H1 (cell line): Measurements from ENCODE around the gene FGF14. TPM values are rescaled to one million over a fixed set of nuclear protein-coding genes. Genes with fewer than 3 reads are reported as not detected.

ENCODE experiments used
- CTCF ChIA-PET: fragments of 300-600 bp; sonication (Branson Sonifier 250); formaldehyde crosslinking; loops from one replicate; lab custom pipeline; 2021; ENCODE audit not compliant: partially characterized antibody; lab: Charles Lee
- POLR2A ChIA-PET: fragments of 300-600 bp; sonication (Branson Sonifier 250); formaldehyde crosslinking; loops from one replicate; lab custom pipeline; 2021; ENCODE audit warnings: inconsistent platforms; ENCODE audit not compliant: partially characterized antibody; lab: Charles Lee
- DNase-seq, 2 experiments: peaks; one replicate each; pipeline versions ENCODE4 v3.0.0 to v3.0.0-alpha.2; 2010 to 2022; ENCODE audit warnings: low spot score in 2 of 2, low read depth in 1 of 2, mixed read lengths in 1 of 2
- FAIRE-seq: peaks from 2 replicates; lab custom pipeline; 2011; peaks lifted over from hg19 to GRCh38; lab: Jason Lieb, UNC
- H2AFZ ChIP-seq: 2 replicates; pipeline ENCODE4 v1.8.1; 2012; ENCODE audit warnings: low read length, inconsistent platforms
- H2AK5ac ChIP-seq: 2 replicates; pipeline ENCODE4 v1.6.1; 2013; ENCODE audit warnings: low read depth, low read length
- H2BK120ac ChIP-seq: replicated peaks from 2 replicates; pipeline ENCODE3; 2013; ENCODE audit warnings: low read depth, low read length, inconsistent platforms
- H2BK12ac ChIP-seq: 2 replicates; pipeline ENCODE4 v1.6.1; 2013; ENCODE audit warnings: low read depth, low read length
- H2BK15ac ChIP-seq: 2 replicates; pipeline ENCODE4 v1.6.1; 2013; ENCODE audit warnings: low read length
- H2BK20ac ChIP-seq: 2 replicates; pipeline ENCODE4 v1.6.1; 2013; ENCODE audit warnings: low read length
- H2BK5ac ChIP-seq: 2 replicates; pipeline ENCODE4 v1.6.1; 2013; ENCODE audit warnings: low read depth, low read length
- H3K14ac ChIP-seq: 2 replicates; pipeline ENCODE4 v1.6.1; 2013; ENCODE audit warnings: inconsistent platforms; ENCODE audit not compliant: insufficient read length
- H3K18ac ChIP-seq: 2 replicates; pipeline ENCODE4 v1.6.1; 2013; ENCODE audit warnings: low read length; ENCODE audit errors: extremely low read depth
- H3K23ac ChIP-seq: 2 replicates; pipeline ENCODE4 v1.6.1; 2013; ENCODE audit warnings: inconsistent platforms; ENCODE audit not compliant: insufficient read length
- H3K23me2 ChIP-seq: 2 replicates; pipeline ENCODE4 v1.6.1; 2013; ENCODE audit warnings: low read depth, low read length
- H3K27ac ChIP-seq: 2 replicates; pipeline ENCODE4 v1.6.1; 2011; ENCODE audit warnings: low read depth, low read length, inconsistent platforms
- H3K27me3 ChIP-seq, 4 experiments: replicated peaks in 1 of 4; 1 replicate in 1 of 4; 2 replicates in 3 of 4; pipeline versions ENCODE4 v1.6.1 to v1.8.1; 2011 to 2013; ENCODE audit warnings: low read length in 3 of 4, mild to moderate bottlenecking in 3 of 4, inconsistent platforms in 2 of 4, mixed read lengths in 2 of 4, moderate library complexity in 1 of 4; ENCODE audit not compliant: control insufficient read depth in 3 of 4, insufficient read depth in 3 of 4; ENCODE audit errors: extremely low read depth in 1 of 4
- H3K36me3 ChIP-seq, 4 experiments: 2 replicates each; pipeline versions ENCODE4 v1.6.1 to v1.8.1; 2011 to 2013; ENCODE audit warnings: mild to moderate bottlenecking in 4 of 4, low read length in 3 of 4, moderate library complexity in 2 of 4, control low read depth in 1 of 4, inconsistent platforms in 1 of 4; ENCODE audit not compliant: insufficient read depth in 4 of 4, control insufficient read depth in 2 of 4
- H3K4ac ChIP-seq: replicated peaks from 2 replicates; pipeline ENCODE3; 2013; ENCODE audit warnings: low read length, low read depth, mixed read lengths, inconsistent platforms; ENCODE audit not compliant: insufficient read length
- H3K4me1 ChIP-seq, 4 experiments: replicated peaks in 1 of 4; 1 replicate in 1 of 4; 2 replicates in 3 of 4; pipeline versions ENCODE4 v1.6.1 to v1.8.1; 2011 to 2013; ENCODE audit warnings: low read length in 3 of 4, inconsistent platforms in 2 of 4, mixed read lengths in 1 of 4; ENCODE audit not compliant: insufficient read depth in 4 of 4, control insufficient read depth in 3 of 4
- H3K4me2 ChIP-seq, 2 experiments: 2 replicates each; pipeline versions ENCODE4 v1.6.1 to v1.8.1; 2011 to 2013; ENCODE audit warnings: low read depth in 2 of 2, low read length in 2 of 2, control low read depth in 1 of 2, inconsistent platforms in 1 of 2, mild to moderate bottlenecking in 1 of 2; ENCODE audit not compliant: insufficient read depth in 1 of 2
- H3K4me3 ChIP-seq, 4 experiments: fragments of 200-600, 300-600 bp in 1 of 4; sonication (generic), shearing (Covaris generic), sonication (Bioruptor Twin) in 1 of 4; 2 replicates each; pipeline versions ENCODE4 v1.5.1 to v1.8.1; 2011 to 2016; ENCODE audit warnings: low read length in 4 of 4, low read depth in 3 of 4, control low read depth in 2 of 4, inconsistent platforms in 2 of 4, mild to moderate bottlenecking in 2 of 4, mixed read lengths in 1 of 4, moderate library complexity in 1 of 4; ENCODE audit not compliant: insufficient read depth in 2 of 4; ENCODE audit errors: extremely low read depth in 1 of 4
- H3K56ac ChIP-seq: replicated peaks from 2 replicates; pipeline ENCODE3; 2013; ENCODE audit warnings: low read depth, mild to moderate bottlenecking, mixed read lengths, low read length, inconsistent platforms; ENCODE audit not compliant: insufficient read length
- H3K79me1 ChIP-seq: 2 replicates; pipeline ENCODE4 v1.6.1; 2013; ENCODE audit warnings: low read depth, low read length, control low read depth
- H3K79me2 ChIP-seq, 2 experiments: 2 replicates each; pipeline versions ENCODE4 v1.6.1 to v1.8.1; 2012 to 2013; ENCODE audit warnings: low read length in 2 of 2, mild to moderate bottlenecking in 2 of 2, inconsistent platforms in 1 of 2; ENCODE audit not compliant: insufficient read depth in 2 of 2, control insufficient read depth in 1 of 2
- H3K9ac ChIP-seq, 4 experiments: replicated peaks in 1 of 4; 1 replicate in 1 of 4; 2 replicates in 3 of 4; pipeline versions ENCODE4 v1.6.1 to v1.8.1; 2011 to 2013; ENCODE audit warnings: low read depth in 3 of 4, low read length in 3 of 4, control low read depth in 2 of 4, mild to moderate bottlenecking in 2 of 4, moderate library complexity in 2 of 4, inconsistent platforms in 1 of 4; ENCODE audit errors: extremely low read depth in 1 of 4
- H3K9me3 ChIP-seq, 2 experiments: 2 replicates each; pipeline versions ENCODE4 v1.6.1 to v1.8.1; 2012 to 2013; ENCODE audit warnings: mild to moderate bottlenecking in 2 of 2, moderate library complexity in 2 of 2, control low read depth in 1 of 2, inconsistent platforms in 1 of 2, low read depth in 1 of 2, low read length in 1 of 2, mixed read lengths in 1 of 2; ENCODE audit not compliant: insufficient read depth in 2 of 2
- H4K20me1 ChIP-seq, 2 experiments: replicated peaks in 1 of 2; 2 replicates each; pipeline versions ENCODE3 to v1.8.1; 2011 to 2013; ENCODE audit warnings: inconsistent platforms in 2 of 2, low read length in 2 of 2, mild to moderate bottlenecking in 1 of 2; ENCODE audit not compliant: insufficient read depth in 2 of 2, control insufficient read depth in 1 of 2
- H4K5ac ChIP-seq: 2 replicates; pipeline ENCODE4 v1.6.1; 2013; ENCODE audit warnings: low read length, low read depth, mixed read lengths, inconsistent platforms; ENCODE audit not compliant: insufficient read length
- H4K8ac ChIP-seq: 2 replicates; pipeline ENCODE4 v1.8.0; 2013; ENCODE audit warnings: mild to moderate bottlenecking, moderate library complexity, low read length, inconsistent platforms; ENCODE audit not compliant: insufficient read depth; ENCODE audit errors: extremely low read depth
- H4K91ac ChIP-seq: replicated peaks from 2 replicates; pipeline ENCODE3; 2013; ENCODE audit warnings: low read length, mixed read lengths, inconsistent platforms; ENCODE audit not compliant: insufficient read length
- WGBS, 2 experiments: shearing (Covaris generic) in 1 of 2; methylation state at CpG; one replicate each; pipeline versions ENCODE4 v1.1.6 to v1.1.7; 2013 to 2015; ENCODE audit warnings: low lambda C conversion rate in 2 of 2, mixed read lengths in 2 of 2, inconsistent platforms in 1 of 2, low coverage in 1 of 2, missing lambda C conversion rate in 1 of 2; ENCODE audit not compliant: insufficient replicate concordance in 2 of 2, insufficient coverage in 1 of 2, insufficient read length in 1 of 2; ENCODE audit errors: extremely low coverage in 1 of 2, missing lambda C conversion rate in 1 of 2; 5-methylcytosine and 5-hydroxymethylcytosine counted together
- polyA plus RNA-seq, 7 experiments: library from polyadenylated mRNA; depleted of rRNA in 3 of 7; stranded (reverse) in 5 of 7; unstranded in 2 of 7; fragments of >200 nt in 5 of 7; fragments of 200-250 nt in 2 of 7; gene quantifications; 1 replicate in 5 of 7; 2 replicates in 1 of 7; 4 replicates in 1 of 7; pipeline versions ENCODE4 v1.2.1 to v1.2.3, GENCODE V29; 2011 to 2013; ENCODE audit warnings: missing spikeins in 2 of 7, mixed read lengths in 2 of 7
- total RNA-seq: library from RNA; stranded (reverse); fragmentation: NEBNext Ultra II Directional; extraction: Animal tissue kit (Norgen Biotek cat#: 25700); gene quantifications from 2 replicates; pipeline ENCODE4 v1.2.1, GENCODE V29; 2021

FGF14 gene
- total and polyA plus RNA-seq, 2 of the 8 experiments (the other 6 are each of a cell fraction or from before 2014, with no cell fraction given), result 0.05 to 0.58 TPM

DNA sequence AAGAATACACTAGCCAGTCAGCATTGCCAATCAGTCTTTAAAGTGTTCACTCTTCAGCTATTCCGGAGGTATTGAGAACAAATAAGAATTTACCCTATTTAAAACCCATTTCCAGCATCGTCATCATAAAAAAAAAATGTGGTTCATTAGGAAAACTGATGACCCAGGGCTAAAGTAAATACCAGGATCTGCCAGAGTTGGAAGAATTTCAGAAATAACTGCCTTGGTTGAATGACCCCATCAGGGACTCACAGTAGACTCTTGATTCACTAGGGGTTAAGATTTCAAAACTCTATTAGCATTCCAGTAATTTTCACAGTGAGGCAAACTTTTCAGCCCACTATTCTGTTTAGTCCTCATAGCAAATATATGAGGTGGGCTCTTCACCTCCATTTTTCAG is 572.4 kb downstream of the FGF14 start:
- Histone ChIP-seq H2AK5ac (no peak overlapping the region), H3K9me3 (peaks cover 0 to 6% of the 10 kb centered on the region in 2 experiments; a peak in 1 of 4 replicates), H3K18ac (no peak overlapping the region), H3K56ac (no peak overlapping the region), H2BK15ac (no peak overlapping the region), H2BK20ac (no peak overlapping the region), H3K4me1 (no peaks in the 10 kb centered on the region), H3K14ac (no peak overlapping the region), H2AFZ (no peak overlapping the region), H3K27ac (no peak overlapping the region), H4K5ac (no peak overlapping the region), H2BK5ac (no peak overlapping the region), H3K23ac (no peak overlapping the region), H3K79me1 (no peaks in the 10 kb centered on the region), H3K4me2 (no peak overlapping the region), H3K23me2 (no peaks in the 10 kb centered on the region), H3K36me3 (no peaks in the 10 kb centered on the region), H2BK120ac (no peak overlapping the region), H3K4ac (no peak overlapping the region), H3K27me3 (no peaks in the 10 kb centered on the region), H3K9ac (no peak overlapping the region), H2BK12ac (no peak overlapping the region), H4K20me1 (no peaks in the 10 kb centered on the region), H3K4me3 (no peak overlapping the region), H4K8ac (no peak overlapping the region), H3K79me2 (no peaks in the 10 kb centered on the region), H4K91ac (no peak overlapping the region)
- WGBS, 2 experiments, result 91% methylated on average over 2 of the region's 2 CpGs; no CpG with 5 or more reads in 1 of the 2 experiments
- ChIA-PET POLR2A (no interaction called here), CTCF (no interaction called here)
- DNase-seq (no peak), FAIRE-seq (no peak)
